ENCODE data around the gene NCK1. TPM values are rescaled to one million over a fixed set of nuclear protein-coding genes. Genes with fewer than 3 reads are reported as not detected.

The NCK1 gene
- total RNA-seq, 2 experiments from 2014 or later = 24.9 to 38.1 TPM

DNA sequence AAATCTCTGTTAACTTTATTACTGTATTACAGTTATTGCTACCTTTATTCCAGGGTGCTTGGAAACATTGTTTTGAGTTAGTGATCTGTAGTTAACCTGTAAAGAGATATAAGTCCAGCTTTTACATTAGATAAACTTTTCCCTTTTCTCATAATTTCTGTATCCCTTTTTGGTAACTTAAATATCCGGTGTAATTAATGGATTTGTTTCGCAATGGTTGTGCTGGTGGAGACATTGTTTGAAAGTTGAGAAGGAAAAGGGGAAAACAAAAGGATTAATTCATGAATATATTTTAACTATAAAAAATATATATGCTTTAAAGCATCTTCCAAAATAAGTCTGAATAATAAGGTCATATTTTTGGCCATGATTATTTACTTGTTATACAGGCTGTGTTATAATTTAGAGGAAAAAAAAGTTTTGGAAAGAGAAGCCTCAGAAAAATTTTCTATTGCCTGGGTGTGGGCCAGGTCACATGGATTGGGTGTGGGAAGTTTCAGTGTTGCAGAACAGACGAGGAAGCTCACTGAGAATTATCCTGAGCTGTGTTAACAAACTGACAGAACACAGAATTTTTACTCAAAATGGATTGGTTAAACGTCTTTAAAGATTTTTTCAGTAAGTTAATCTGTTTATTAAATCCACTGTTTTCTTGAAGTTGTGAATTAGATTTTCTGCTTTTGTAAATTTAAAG lies 68.1 kb downstream of the NCK1 start:
- Histone ChIP-seq H3K9me3 (ENCODE audit: low read length) (no peaks in the 10 kb centered on the region), H3K4me2 (ENCODE audit: low read length) (no peak overlapping the region), H3K36me3 (ENCODE audit: insufficient read depth, low read length) (peaks cover 66% of the 10 kb centered on the region), H4K20me1 (ENCODE audit: insufficient read depth, low read length) (no peaks in the 10 kb centered on the region; the same call in 1 of the 2 replicates), H3K79me2 (ENCODE audit: insufficient read depth, low read depth, low read length) (peaks cover 48% of the 10 kb centered on the region), H3K27ac (ENCODE audit: low read depth, low read length, poor library complexity, severe bottlenecking) (no peak overlapping the region), H3K4me3 (ENCODE audit: low read depth, low read length, poor library complexity, severe bottlenecking) (no peak overlapping the region), H3K9me2 (ENCODE audit: insufficient read depth, low read length) (no peaks in the 10 kb centered on the region), H3K4me1 (ENCODE audit: insufficient read depth, low read length, poor library complexity, severe bottlenecking) (peaks cover 7% of the 10 kb centered on the region), H2AFZ (ENCODE audit: low read length) (no peak overlapping the region)
- no peak for DNase-seq (ENCODE audit: low spot score)
- ChIA-PET POLR2A (interaction anchor here (0.7 kb wide), 1 partner anchor 261 kb away, joined by 3 read pairs; no protein-coding TSS in a partner anchor), CTCF (ENCODE audit: unreplicated experiment) (no interaction called here)
- TF ChIP-seq, protein P1, sequence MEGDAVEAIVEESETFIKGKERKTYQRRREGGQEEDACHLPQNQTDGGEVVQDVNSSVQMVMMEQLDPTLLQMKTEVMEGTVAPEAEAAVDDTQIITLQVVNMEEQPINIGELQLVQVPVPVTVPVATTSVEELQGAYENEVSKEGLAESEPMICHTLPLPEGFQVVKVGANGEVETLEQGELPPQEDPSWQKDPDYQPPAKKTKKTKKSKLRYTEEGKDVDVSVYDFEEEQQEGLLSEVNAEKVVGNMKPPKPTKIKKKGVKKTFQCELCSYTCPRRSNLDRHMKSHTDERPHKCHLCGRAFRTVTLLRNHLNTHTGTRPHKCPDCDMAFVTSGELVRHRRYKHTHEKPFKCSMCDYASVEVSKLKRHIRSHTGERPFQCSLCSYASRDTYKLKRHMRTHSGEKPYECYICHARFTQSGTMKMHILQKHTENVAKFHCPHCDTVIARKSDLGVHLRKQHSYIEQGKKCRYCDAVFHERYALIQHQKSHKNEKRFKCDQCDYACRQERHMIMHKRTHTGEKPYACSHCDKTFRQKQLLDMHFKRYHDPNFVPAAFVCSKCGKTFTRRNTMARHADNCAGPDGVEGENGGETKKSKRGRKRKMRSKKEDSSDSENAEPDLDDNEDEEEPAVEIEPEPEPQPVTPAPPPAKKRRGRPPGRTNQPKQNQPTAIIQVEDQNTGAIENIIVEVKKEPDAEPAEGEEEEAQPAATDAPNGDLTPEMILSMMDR (conservative IDR thresholded peaks at IDR 0.05; ENCODE audit: low read length) = no peak
- no peak for TF ChIP-seq EZH2phosphoT487 (IDR thresholded peaks at IDR 0.05; ENCODE audit: borderline replicate concordance, low read depth, low read length)
- intact Hi-C loops (cut with micrococcal nuclease; ENCODE audit: unreplicated experiment) = no loop called here
- no TSS peak for BruUV-seq (replicated peaks)

GRCh38 chr3:136931606-136932005 lies 69.6 kb downstream of the NCK1 start:
- Histone ChIP-seq H3K4me2 (ENCODE audit: low read length) (no peak overlapping the region), H3K4me3 (ENCODE audit: low read depth, low read length, poor library complexity, severe bottlenecking) (no peak overlapping the region), H3K9me2 (ENCODE audit: insufficient read depth, low read length) (no peaks in the 10 kb centered on the region), H3K36me3 (ENCODE audit: insufficient read depth, low read length) (peaks cover 80% of the 10 kb centered on the region), H3K27ac (ENCODE audit: low read depth, low read length, poor library complexity, severe bottlenecking) (no peak overlapping the region), H2AFZ (ENCODE audit: low read length) (no peak overlapping the region), H3K79me2 (ENCODE audit: insufficient read depth, low read depth, low read length) (peaks cover 46% of the 10 kb centered on the region), H4K20me1 (ENCODE audit: insufficient read depth, low read length) (no peaks in the 10 kb centered on the region), H3K9me3 (ENCODE audit: low read length) (peaks cover 4% of the 10 kb centered on the region), H3K4me1 (ENCODE audit: insufficient read depth, low read length, poor library complexity, severe bottlenecking) (peaks cover 7% of the 10 kb centered on the region)
- ChIA-PET CTCF (ENCODE audit: unreplicated experiment) (no interaction called here), POLR2A (interaction anchor here (0.7 kb wide), 1 partner anchor 55 kb away, joined by 5 read pairs; no protein-coding TSS in a partner anchor)
- DNase-seq (ENCODE audit: low spot score) = no peak
- BruUV-seq (replicated peaks) = no TSS peak
- TF ChIP-seq, protein P1 (conservative IDR thresholded peaks at IDR 0.05; ENCODE audit: low read length) = no peak
- no peak for TF ChIP-seq EZH2phosphoT487 (IDR thresholded peaks at IDR 0.05; ENCODE audit: borderline replicate concordance, low read depth, low read length)
- intact Hi-C loops (cut with micrococcal nuclease; ENCODE audit: unreplicated experiment) = no loop called here

- Histone ChIP-seq H3K4me3 (ENCODE audit: low read depth, low read length, poor library complexity, severe bottlenecking) (no peak overlapping the region), H3K79me2 (ENCODE audit: insufficient read depth, low read depth, low read length) (peaks cover 46% of the 10 kb centered on the region), H3K9me3 (ENCODE audit: low read length) (peaks cover 13% of the 10 kb centered on the region), H3K4me2 (ENCODE audit: low read length) (no peak overlapping the region), H4K20me1 (ENCODE audit: insufficient read depth, low read length) (no peaks in the 10 kb centered on the region), H3K36me3 (ENCODE audit: insufficient read depth, low read length) (peaks cover 89% of the 10 kb centered on the region), H3K27ac (ENCODE audit: low read depth, low read length, poor library complexity, severe bottlenecking) (peak overlapping the region; percentile 10), H2AFZ (ENCODE audit: low read length) (no peak overlapping the region), H3K9me2 (ENCODE audit: insufficient read depth, low read length) (no peaks in the 10 kb centered on the region), H3K4me1 (ENCODE audit: insufficient read depth, low read length, poor library complexity, severe bottlenecking) (peaks cover 7% of the 10 kb centered on the region)
- ChIA-PET POLR2A (interaction anchor here (1.0 kb wide), 1 partner anchor 22 kb away, joined by 6 read pairs; no protein-coding TSS in a partner anchor), CTCF (ENCODE audit: unreplicated experiment) (no interaction called here)
- no peak for TF ChIP-seq EZH2phosphoT487 (IDR thresholded peaks at IDR 0.05; ENCODE audit: borderline replicate concordance, low read depth, low read length)
- TF ChIP-seq, protein P1 (conservative IDR thresholded peaks at IDR 0.05; ENCODE audit: low read length) = no peak
- no TSS peak for BruUV-seq (replicated peaks)
- intact Hi-C loops (cut with micrococcal nuclease; ENCODE audit: unreplicated experiment) = no loop called here
- DNase-seq (ENCODE audit: low spot score) = no peak
Observed at GRCh38 chr3:136932523-136932922, 70.5 kb downstream of the NCK1 start.

Measured in OCI-LY7 (cell line).